PFSK-1 (cell line): ENCODE measurements around the gene RPS3.

Experiments used
- FOXP2 ChIP-seq: optimal IDR thresholded peaks from 2 replicates; pipeline ENCODE3; 2011; ENCODE audit warnings: borderline replicate concordance, control low read depth, inconsistent platforms; ENCODE audit not compliant: insufficient read depth; ENCODE audit errors: extremely low read length, extremely low read depth
- POLR2AphosphoS5 ChIP-seq: IDR thresholded peaks from 2 replicates; pipeline ENCODE4 v1.6.1; 2012; ENCODE audit warnings: low read depth, mild to moderate bottlenecking, control low read depth, low read length, moderate library complexity
- SIN3A ChIP-seq: IDR thresholded peaks from 2 replicates; pipeline ENCODE4 v1.6.1; 2012; ENCODE audit warnings: mild to moderate bottlenecking, low read length, moderate library complexity, borderline replicate concordance; ENCODE audit not compliant: insufficient read depth
- TAF1 ChIP-seq: IDR thresholded peaks from 2 replicates; pipeline ENCODE4 v1.6.1; 2012; ENCODE audit warnings: low read length, control low read depth, borderline replicate concordance; ENCODE audit not compliant: insufficient read depth
- TF ChIP-seq, protein P1 (sequence below), 2 experiments: IDR thresholded peaks; 2 replicates each; pipeline versions ENCODE4 v1.6.1 to v1.8.0; 2011 to 2012; ENCODE audit warnings: low read depth in 2 of 2, low read length in 2 of 2, control low read depth in 1 of 2, inconsistent platforms in 1 of 2, mild to moderate bottlenecking in 1 of 2, moderate library complexity in 1 of 2; ENCODE audit not compliant: insufficient read depth in 1 of 2

Gene RPS3

DNA sequence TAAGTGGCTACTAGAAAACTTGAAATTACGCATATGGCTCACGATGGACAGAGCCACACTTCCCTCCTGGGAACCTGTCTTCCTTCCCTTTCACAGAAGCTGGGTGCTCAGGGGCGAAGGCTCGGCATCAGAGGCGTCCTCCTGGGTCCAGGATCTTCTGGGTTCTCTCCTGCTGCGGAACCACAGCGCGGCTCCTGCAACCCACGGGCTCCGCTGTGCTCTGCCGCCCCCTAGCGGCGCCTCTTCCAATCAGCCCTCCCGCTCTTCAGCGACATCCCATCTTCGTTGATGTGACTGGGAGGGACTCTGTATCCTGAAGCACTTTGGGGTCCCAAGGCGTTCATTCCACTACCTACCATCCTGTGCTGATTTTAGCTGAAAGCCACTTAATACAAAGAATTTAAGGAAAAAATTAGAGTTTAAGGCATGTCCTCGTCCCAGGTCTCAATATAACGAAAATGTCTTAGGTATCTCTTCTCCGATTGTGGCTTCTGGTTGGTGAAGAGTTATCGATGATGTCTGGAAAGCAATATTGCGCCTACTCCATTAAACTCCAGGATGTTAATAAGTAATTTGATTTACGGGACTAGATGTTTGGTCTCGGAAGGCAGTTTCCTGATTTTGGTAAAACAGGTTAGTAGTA lies 14.8 kb upstream of the RPS3 start:
- TF ChIP-seq FOXP2 (peak; percentile 70), POLR2AphosphoS5 (no peak)

DNA sequence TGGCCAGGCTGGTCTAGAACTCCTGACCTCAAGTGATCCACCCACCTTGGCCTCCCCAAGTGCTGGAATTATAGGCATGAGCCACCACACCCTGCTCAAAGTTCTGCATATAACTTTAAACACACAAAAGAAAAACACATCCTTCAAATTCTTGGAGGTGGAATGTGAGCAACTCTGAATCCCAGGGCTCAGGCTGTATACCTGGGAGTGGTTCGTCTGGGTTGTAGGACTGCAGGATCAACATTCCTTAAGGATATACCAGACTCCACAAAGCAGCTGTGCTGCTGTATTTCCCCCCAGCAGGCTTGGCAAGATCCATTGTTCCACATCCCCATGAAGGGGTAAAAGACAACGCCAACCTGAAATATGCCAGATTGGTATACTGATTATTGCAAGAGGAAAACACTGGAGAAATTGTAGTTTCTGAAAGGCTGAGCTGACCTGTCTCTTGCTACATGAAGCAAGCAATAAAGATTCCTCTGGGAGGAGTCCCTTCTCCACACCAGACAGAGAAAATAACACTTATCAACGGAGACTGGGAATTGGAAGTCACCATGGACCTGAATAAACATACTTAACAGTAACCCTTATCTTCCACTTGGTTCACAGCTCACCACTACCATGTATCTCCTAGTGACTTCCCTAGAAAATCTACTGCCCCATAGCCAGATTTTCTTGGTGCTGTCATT lies 12.2 kb upstream of the RPS3 start:
- TF ChIP-seq SIN3A, result no peak
- TF ChIP-seq, protein P1, sequence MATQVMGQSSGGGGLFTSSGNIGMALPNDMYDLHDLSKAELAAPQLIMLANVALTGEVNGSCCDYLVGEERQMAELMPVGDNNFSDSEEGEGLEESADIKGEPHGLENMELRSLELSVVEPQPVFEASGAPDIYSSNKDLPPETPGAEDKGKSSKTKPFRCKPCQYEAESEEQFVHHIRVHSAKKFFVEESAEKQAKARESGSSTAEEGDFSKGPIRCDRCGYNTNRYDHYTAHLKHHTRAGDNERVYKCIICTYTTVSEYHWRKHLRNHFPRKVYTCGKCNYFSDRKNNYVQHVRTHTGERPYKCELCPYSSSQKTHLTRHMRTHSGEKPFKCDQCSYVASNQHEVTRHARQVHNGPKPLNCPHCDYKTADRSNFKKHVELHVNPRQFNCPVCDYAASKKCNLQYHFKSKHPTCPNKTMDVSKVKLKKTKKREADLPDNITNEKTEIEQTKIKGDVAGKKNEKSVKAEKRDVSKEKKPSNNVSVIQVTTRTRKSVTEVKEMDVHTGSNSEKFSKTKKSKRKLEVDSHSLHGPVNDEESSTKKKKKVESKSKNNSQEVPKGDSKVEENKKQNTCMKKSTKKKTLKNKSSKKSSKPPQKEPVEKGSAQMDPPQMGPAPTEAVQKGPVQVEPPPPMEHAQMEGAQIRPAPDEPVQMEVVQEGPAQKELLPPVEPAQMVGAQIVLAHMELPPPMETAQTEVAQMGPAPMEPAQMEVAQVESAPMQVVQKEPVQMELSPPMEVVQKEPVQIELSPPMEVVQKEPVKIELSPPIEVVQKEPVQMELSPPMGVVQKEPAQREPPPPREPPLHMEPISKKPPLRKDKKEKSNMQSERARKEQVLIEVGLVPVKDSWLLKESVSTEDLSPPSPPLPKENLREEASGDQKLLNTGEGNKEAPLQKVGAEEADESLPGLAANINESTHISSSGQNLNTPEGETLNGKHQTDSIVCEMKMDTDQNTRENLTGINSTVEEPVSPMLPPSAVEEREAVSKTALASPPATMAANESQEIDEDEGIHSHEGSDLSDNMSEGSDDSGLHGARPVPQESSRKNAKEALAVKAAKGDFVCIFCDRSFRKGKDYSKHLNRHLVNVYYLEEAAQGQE (IDR thresholded peaks at IDR 0.05; ENCODE audit: insufficient read depth in 1 of 2, low read depth in 2 of 2, low read length in 2 of 2), result no peak
- TF ChIP-seq FOXP2, result no peak
- no peak for TF ChIP-seq TAF1
- TF ChIP-seq POLR2AphosphoS5, result no peak

DNA sequence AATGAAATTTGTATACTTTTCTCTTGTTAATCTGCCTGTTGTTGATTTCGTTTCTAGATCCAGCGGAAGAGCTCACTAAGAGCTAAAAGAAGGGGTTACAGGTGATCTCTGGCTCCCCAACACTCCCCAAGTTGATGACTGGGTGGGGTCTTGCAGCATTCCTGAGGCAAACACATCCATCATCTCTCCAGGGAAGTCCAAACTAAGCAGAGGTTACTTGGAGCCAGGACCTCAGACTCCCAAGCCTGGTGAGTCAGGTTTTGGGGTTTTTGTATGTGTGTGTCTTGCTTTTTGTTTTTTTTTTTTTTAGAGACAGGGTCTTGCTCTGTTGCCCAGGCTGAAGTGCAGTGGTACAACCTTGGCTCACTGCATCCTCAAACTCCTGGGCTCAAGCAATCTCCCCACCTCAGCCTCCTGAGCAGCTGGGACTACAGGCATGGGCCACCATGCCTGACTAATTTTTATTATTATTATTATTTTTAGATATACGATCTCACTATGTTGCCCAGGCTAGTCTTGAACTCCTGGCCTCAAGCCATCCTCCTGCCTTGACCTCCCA lies 11.5 kb upstream of the RPS3 start:
- no peak for TF ChIP-seq TAF1
- no peak for TF ChIP-seq SIN3A
- no peak for TF ChIP-seq POLR2AphosphoS5
- TF ChIP-seq, protein P1 (IDR thresholded peaks at IDR 0.05; ENCODE audit: insufficient read depth in 1 of 2, low read depth in 2 of 2, low read length in 2 of 2), result no peak
- no peak for TF ChIP-seq FOXP2

DNA sequence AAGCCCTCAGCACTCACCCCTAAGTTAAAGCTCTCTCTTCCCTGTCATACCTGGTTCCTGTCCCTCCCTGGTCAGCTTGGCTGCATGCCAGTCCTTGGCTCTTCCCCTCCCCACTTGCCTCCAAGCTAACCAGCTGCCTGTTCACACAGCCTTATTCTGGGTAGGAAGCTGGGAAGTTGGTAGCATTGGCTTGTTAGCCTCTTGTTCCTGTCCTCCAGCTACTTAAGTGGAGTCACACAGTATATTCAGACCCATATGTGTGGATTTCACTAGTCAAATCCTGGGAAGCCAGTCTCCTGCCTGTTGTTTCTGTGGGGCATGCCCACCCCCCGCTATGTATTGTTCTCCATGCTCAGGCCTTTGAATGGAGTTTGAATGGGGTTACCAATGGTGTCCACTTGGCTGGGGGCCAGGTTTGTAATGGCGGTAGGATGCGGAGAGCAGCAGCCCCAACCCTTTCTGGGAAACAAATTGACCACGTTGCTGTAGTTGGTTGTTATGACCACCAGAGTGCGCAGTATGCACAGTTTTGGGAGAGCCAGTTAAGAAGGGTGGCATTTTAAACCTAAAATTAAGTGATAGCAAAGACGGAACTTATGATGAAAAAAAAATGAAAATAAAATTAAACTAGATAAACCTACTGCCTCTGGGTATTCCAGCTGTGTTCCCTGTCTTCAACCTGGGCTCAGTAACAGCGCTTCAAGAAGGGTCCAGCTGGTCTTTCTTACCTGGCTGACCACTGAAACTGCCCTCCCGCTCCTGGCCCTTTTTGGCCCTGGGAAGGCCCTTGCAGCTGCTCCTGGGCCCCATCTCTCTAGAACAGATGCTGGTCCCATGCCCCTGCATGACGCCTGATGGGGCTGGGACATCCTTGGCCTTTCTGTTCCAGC lies 10.7 kb upstream of the RPS3 start:
- 0 out of 2 replicates have a peak, but pooled peaks have one; percentile 18 for TF ChIP-seq TAF1
- TF ChIP-seq SIN3A, result no peak
- TF ChIP-seq, protein P1 (IDR thresholded peaks at IDR 0.05; ENCODE audit: insufficient read depth in 1 of 2, low read depth in 2 of 2, low read length in 2 of 2), result no peak
- TF ChIP-seq POLR2AphosphoS5, result no peak
- no peak for TF ChIP-seq FOXP2

DNA sequence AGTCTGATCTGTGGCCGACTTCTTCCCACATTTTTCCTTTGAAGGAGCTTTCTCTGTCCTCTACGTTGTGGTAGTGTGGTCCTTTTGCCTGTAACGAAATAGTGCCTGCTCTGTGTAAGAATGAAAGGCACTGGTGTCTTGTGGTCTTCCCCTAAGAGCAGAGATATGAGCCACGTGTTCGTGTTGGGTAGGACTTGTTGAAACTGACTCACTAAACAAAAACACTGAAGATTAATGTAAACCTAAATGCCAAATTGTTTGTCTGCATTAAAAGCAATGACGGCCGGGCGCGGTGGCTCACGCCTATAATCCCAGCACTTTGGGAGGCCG lies 10.1 kb upstream of the RPS3 start:
- no peak for TF ChIP-seq TAF1
- no peak for TF ChIP-seq FOXP2
- TF ChIP-seq, protein P1 (IDR thresholded peaks at IDR 0.05; ENCODE audit: insufficient read depth in 1 of 2, low read depth in 2 of 2, low read length in 2 of 2), result no peak
- TF ChIP-seq POLR2AphosphoS5, result no peak
- TF ChIP-seq SIN3A, result no peak
